Endothelial cell of umbilical vein (primary cell): ENCODE results near the gene GFER. TPM values are rescaled to one million over a fixed set of nuclear protein-coding genes. Genes with fewer than 3 reads are reported as not detected.

Experiments
- BruUV-seq: library from RNA; stranded (reverse); fragments of 400-500 nt; replicated peaks from 2 replicates; lab custom pipeline; 2021; lab: Mats Ljungman, UMichigan
- CTCF ChIA-PET: fragments of 300-600, 350-600 bp; sonication (Branson Sonifier 250); formaldehyde crosslinking; loops from one replicate; lab custom pipeline; 2021; ENCODE audit warnings: antibody characterized with exemption, inconsistent platforms; lab: Charles Lee
- POLR2A ChIA-PET: fragments of 300-600, 350-600 bp; sonication (Branson Sonifier 250); formaldehyde crosslinking; loops from one replicate; lab custom pipeline; 2021; ENCODE audit warnings: antibody characterized with exemption, inconsistent platforms; lab: Charles Lee
- DNase-seq: peaks from one replicate; pipeline ENCODE4 v3.0.0-alpha.2; 2011; ENCODE audit warnings: low read depth, low spot score
- FAIRE-seq: peaks from 2 replicates; lab custom pipeline; 2011; peaks lifted over from hg19 to GRCh38; lab: Jason Lieb, UNC
- H2AFZ ChIP-seq: 2 replicates; pipeline ENCODE4 v1.6.0; 2012; ENCODE audit warnings: low read depth, low read length, control low read depth, inconsistent platforms
- H3K27ac ChIP-seq: 2 replicates; pipeline ENCODE4 v1.5.1; 2011; ENCODE audit warnings: low read depth, mild to moderate bottlenecking, control low read depth, low read length, moderate library complexity; ENCODE audit not compliant: insufficient read depth
- H3K27me3 ChIP-seq, 2 experiments: 2 replicates each; pipeline versions ENCODE4 v1.6.0 to v1.6.1; 2011; ENCODE audit warnings: low read length in 2 of 2, mixed read lengths in 1 of 2; ENCODE audit not compliant: control insufficient read depth in 2 of 2, insufficient read depth in 2 of 2
- H3K36me3 ChIP-seq, 2 experiments: 2 replicates in 1 of 2; 3 replicates in 1 of 2; pipeline ENCODE4 v1.5.1; 2011; ENCODE audit warnings: low read length in 2 of 2, mild to moderate bottlenecking in 1 of 2, moderate library complexity in 1 of 2; ENCODE audit not compliant: control insufficient read depth in 2 of 2, insufficient read depth in 2 of 2; ENCODE audit errors: extremely low read depth in 1 of 2
- H3K4me1 ChIP-seq: 3 replicates; pipeline ENCODE4 v1.5.1; 2011; ENCODE audit warnings: mild to moderate bottlenecking, low read length; ENCODE audit not compliant: control insufficient read depth, insufficient read depth; ENCODE audit errors: extremely low read depth
- H3K4me2 ChIP-seq: 2 replicates; pipeline ENCODE4 v1.6.1; 2011; ENCODE audit warnings: low read length, control low read depth, mixed read lengths; ENCODE audit not compliant: insufficient read depth
- H3K4me3 ChIP-seq, 3 experiments: fragments of 200-600 bp in 1 of 3; sonication (generic), shearing (Covaris generic) in 1 of 3; replicated peaks in 1 of 3; 2 replicates each; pipeline ENCODE4 v1.5.1; 2011 to 2016; ENCODE audit warnings: control low read depth in 3 of 3, low read length in 3 of 3, mild to moderate bottlenecking in 2 of 3, inconsistent platforms in 1 of 3, low read depth in 1 of 3, moderate library complexity in 1 of 3; ENCODE audit not compliant: insufficient read depth in 1 of 3
- H3K79me2 ChIP-seq: 2 replicates; pipeline ENCODE4 v1.6.0; 2012; ENCODE audit warnings: low read length, inconsistent platforms; ENCODE audit not compliant: control insufficient read depth, insufficient read depth
- H3K9ac ChIP-seq: replicated peaks from 2 replicates; pipeline ENCODE3; 2011; ENCODE audit warnings: low read length, control low read depth; ENCODE audit not compliant: insufficient read depth; ENCODE audit errors: extremely low read depth
- H3K9me1 ChIP-seq: replicated peaks from 3 replicates; pipeline ENCODE4 v1.6.0; 2011; ENCODE audit warnings: mild to moderate bottlenecking, low read length; ENCODE audit not compliant: control insufficient read depth, insufficient read depth; ENCODE audit errors: extremely low read depth
- H3K9me3 ChIP-seq: replicated peaks from 2 replicates; pipeline ENCODE4 v1.5.1; 2012; ENCODE audit warnings: low read length, inconsistent platforms; ENCODE audit not compliant: control insufficient read depth, insufficient read depth
- H4K20me1 ChIP-seq: replicated peaks from 2 replicates; pipeline ENCODE3; 2011; ENCODE audit warnings: mild to moderate bottlenecking, low read length; ENCODE audit not compliant: control insufficient read depth, insufficient read depth; ENCODE audit errors: extremely low read depth
- EZH2 ChIP-seq: IDR thresholded peaks from 2 replicates; pipeline ENCODE4 v1.6.1; 2012; ENCODE audit warnings: borderline replicate concordance, low read depth, mild to moderate bottlenecking, moderate library complexity, low read length, inconsistent platforms; ENCODE audit not compliant: severe bottlenecking
- FOS ChIP-seq: IDR thresholded peaks from 2 replicates; pipeline ENCODE4 v1.6.1; 2011; ENCODE audit warnings: mild to moderate bottlenecking, low read length, moderate library complexity, borderline replicate concordance; ENCODE audit not compliant: insufficient read depth
- GATA2 ChIP-seq: IDR thresholded peaks from 2 replicates; pipeline ENCODE4 v1.7.0; 2011; ENCODE audit warnings: low read depth, mild to moderate bottlenecking, moderate library complexity, mixed read lengths, low read length; ENCODE audit not compliant: insufficient read length, insufficient read depth
- JUN ChIP-seq: IDR thresholded peaks from 2 replicates; pipeline ENCODE4 v1.6.1; 2011; ENCODE audit warnings: borderline replicate concordance, low read depth; ENCODE audit not compliant: insufficient read length, insufficient read depth
- MYC ChIP-seq: IDR thresholded peaks from one replicate; pipeline ENCODE4 v1.6.1; 2011; ENCODE audit warnings: mild to moderate bottlenecking, low read depth, low read length
- POLR2A ChIP-seq: IDR thresholded peaks from 2 replicates; pipeline ENCODE4 v1.6.1; 2012; ENCODE audit warnings: low read depth, mild to moderate bottlenecking, control low read depth, low read length
- POLR2AphosphoS5 ChIP-seq: IDR thresholded peaks from 2 replicates; pipeline ENCODE4 v1.6.1; 2012; ENCODE audit warnings: low read depth, mild to moderate bottlenecking, control low read depth, low read length, moderate library complexity; ENCODE audit not compliant: insufficient read depth
- dilution Hi-C: fragments of 300-500 bp; cut with MboI; formaldehyde crosslinking; loops from one replicate; pipeline ENCODE4 v1.15.0; 2019; ENCODE audit warnings: low sequenced_read_pairs; ENCODE audit not compliant: extremely low pct_ligation_motif_present
- intact Hi-C: fragments of 100-400 bp; cut with micrococcal nuclease; formaldehyde crosslinking; loops from one replicate; pipeline ENCODE4 v1.10.0; 2022
- polyA plus RNA-seq, 4 experiments: library from polyadenylated mRNA; depleted of rRNA in 3 of 4; stranded (reverse) in 3 of 4; unstranded in 1 of 4; fragments of >200 nt; gene quantifications; 2 replicates each; pipeline versions ENCODE4 v1.2.1 to v1.2.3, GENCODE V29; 2011 to 2012; ENCODE audit warnings: missing spikeins in 1 of 4
- total RNA-seq: library from RNA; stranded (reverse); gene quantifications from 2 replicates; pipeline ENCODE4 v1.2.3, GENCODE V29; 2021
- TF ChIP-seq, protein P1 (sequence below), 2 donors: IDR thresholded peaks; 1 replicate in 1 of 2; 2 replicates in 1 of 2; pipeline ENCODE4 v1.5.1; 2011; ENCODE audit warnings: low read length in 2 of 2, mild to moderate bottlenecking in 2 of 2, moderate library complexity in 2 of 2, control low read depth in 1 of 2, inconsistent platforms in 1 of 2, low read depth in 1 of 2; ENCODE audit not compliant: insufficient read depth in 1 of 2; ENCODE audit errors: extremely low read depth in 1 of 2
- TF ChIP-seq, protein P2 (sequence below): IDR thresholded peaks from 2 replicates; pipeline ENCODE4 v1.6.1; 2011; ENCODE audit not compliant: insufficient read depth, insufficient read length

GFER gene
- total and polyA plus RNA-seq, 2 donors (not counting 3 experiments of a cell fraction or from before 2014, with no cell fraction given) = 13.7 to 29.9 TPM

DNA sequence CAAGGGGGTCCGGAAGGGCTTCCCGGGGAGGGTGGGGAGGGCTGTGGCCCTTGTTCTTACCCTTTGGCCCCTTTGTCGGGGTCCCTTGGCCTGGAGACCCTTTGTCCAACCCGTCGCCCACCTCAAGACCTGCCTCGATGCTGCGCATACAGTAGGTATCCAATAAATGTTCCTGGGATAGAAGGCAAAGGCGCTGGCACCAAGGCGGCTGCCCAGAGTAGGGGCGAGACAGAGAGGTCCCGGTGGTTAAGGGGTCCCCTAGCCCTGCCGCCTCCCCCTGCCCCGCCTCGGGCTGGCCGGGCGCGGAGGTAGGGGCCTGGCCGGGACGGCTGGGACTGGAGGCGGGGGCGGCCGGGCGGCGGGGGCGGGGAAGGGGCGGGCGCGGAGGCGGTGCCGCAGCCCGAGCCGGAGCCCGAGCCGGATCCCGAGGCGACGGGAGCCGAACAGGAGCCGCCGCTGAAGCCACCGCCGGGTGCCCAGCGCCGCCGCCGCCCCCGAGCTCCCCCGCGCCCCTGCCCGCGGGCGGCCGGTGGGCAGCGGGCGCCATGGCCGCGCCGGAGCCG, 42.5 kb downstream of the GFER start, which contains the start of gene NHERF2:
TSS of gene NHERF2 (plus strand) at position 442 of the 563 bp plus-strand sequence. CDS start at position 546, 104 bp downstream.
- dilution Hi-C loops (loop anchor here (25.0 kb wide), 1 partner anchor 136 kb away; the partner anchor contains the start of gene TRAF7), intact Hi-C loops (no loop called here)
- H2AFZ ChIP-seq = peak within 1 kb of the TSS; percentile 58
- ChIA-PET POLR2A (interaction anchor here (1.5 kb wide), 1 partner anchor 129 kb away, joined by 6 read pairs; the partner anchor contains the start of gene TRAF7), CTCF (interaction anchor here (0.7 to 2.0 kb wide), 4 partner anchors 64 to 454 kb away, joined by 3 to 18 read pairs (median 4); no protein-coding TSS in a partner anchor)
- BruUV-seq = no TSS peak
- no peak within 1 kb of the TSS for H3K27ac ChIP-seq
- H4K20me1 ChIP-seq = no peaks in the 10 kb centered on the region
- peak within 1 kb of the TSS; percentile 16 for H3K4me2 ChIP-seq
- DNase-seq = no peak
- TF ChIP-seq, protein P1, sequence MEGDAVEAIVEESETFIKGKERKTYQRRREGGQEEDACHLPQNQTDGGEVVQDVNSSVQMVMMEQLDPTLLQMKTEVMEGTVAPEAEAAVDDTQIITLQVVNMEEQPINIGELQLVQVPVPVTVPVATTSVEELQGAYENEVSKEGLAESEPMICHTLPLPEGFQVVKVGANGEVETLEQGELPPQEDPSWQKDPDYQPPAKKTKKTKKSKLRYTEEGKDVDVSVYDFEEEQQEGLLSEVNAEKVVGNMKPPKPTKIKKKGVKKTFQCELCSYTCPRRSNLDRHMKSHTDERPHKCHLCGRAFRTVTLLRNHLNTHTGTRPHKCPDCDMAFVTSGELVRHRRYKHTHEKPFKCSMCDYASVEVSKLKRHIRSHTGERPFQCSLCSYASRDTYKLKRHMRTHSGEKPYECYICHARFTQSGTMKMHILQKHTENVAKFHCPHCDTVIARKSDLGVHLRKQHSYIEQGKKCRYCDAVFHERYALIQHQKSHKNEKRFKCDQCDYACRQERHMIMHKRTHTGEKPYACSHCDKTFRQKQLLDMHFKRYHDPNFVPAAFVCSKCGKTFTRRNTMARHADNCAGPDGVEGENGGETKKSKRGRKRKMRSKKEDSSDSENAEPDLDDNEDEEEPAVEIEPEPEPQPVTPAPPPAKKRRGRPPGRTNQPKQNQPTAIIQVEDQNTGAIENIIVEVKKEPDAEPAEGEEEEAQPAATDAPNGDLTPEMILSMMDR (IDR thresholded peaks at IDR 0.05; ENCODE audit: extremely low read depth in 1 of 2, insufficient read depth in 1 of 2, low read depth in 1 of 2, low read length in 2 of 2) = no peak
- no peak for TF ChIP-seq MYC
- TF ChIP-seq FOS = no peak
- no peak for TF ChIP-seq EZH2
- TF ChIP-seq, protein P2, sequence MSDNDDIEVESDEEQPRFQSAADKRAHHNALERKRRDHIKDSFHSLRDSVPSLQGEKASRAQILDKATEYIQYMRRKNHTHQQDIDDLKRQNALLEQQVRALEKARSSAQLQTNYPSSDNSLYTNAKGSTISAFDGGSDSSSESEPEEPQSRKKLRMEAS = no peak
- TF ChIP-seq POLR2A = peak; percentile 22
- TF ChIP-seq POLR2AphosphoS5 = peak; percentile 20
- no peak for TF ChIP-seq JUN
- TF ChIP-seq GATA2 = no peak
- H3K4me3 ChIP-seq = peak within 1 kb of the TSS; percentile 2 to 54 (median 20)
- H3K9ac ChIP-seq = peak within 1 kb of the TSS; percentile 44
- no peaks in the 10 kb centered on the region for H3K36me3 ChIP-seq
- H3K27me3 ChIP-seq = no peaks in the 10 kb centered on the region
- peaks cover 31% of the 10 kb centered on the region for H3K4me1 ChIP-seq
- no peak for FAIRE-seq
- peaks cover 15% of the 10 kb centered on the region for H3K79me2 ChIP-seq
- H3K9me3 ChIP-seq = no peaks in the 10 kb centered on the region
- H3K9me1 ChIP-seq = no peaks in the 10 kb centered on the region
